ENCODE measurements around the gene ESPNL. TPM values are rescaled to one million over a fixed set of nuclear protein-coding genes. Genes with fewer than 3 reads are reported as not detected.

ESPNL gene
- total and polyA plus RNA-seq, 9 of the 15 experiments (the other 6 are each of a cell fraction or from before 2014, with no cell fraction given), result 0.03 to 0.09 (median 0.05) TPM; not detected in 3

DNA sequence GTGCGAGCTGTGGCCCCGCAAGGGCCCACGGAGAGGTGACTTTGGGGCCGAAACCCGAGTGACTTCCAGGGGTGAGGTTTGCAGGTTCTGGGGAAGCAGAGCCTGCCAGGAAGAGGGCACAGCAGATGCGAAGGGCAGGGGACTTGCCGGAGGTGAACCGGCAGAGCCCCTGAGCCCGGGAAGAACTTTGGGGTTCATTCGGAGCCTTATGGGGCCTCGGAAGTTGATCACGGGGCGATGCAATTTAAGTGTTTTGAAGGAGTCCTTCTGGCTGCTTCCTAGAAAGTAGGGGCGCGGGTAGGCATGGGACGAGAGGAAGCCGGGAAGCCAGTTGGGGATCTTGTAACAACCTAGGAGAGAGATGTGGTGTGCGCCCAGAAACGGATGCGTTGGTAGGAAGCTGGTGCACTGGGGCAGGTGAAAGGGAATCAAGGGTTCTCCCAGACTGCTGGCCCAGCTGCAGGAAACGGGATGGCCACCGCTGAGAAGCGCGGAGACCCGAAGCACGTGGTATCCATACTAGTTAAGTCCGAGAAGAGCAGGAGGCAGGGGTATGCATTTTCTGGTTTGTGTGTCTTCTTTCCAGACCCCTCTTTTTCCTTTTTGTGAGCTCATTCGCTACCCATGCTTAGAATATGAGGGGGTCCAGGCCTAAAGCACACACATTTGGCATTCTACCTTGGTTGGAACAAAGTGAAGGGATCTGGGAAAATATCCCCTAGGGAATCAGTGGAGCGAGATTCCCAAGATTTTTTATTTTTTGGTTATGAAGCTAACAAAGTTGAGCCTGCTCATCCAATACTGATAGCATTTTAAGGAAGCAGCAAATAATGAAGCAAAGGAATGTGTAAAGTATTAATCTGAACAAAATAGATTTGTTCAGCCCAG lies 38.6 kb upstream of the ESPNL start (continued):
- TF ChIP-seq, protein P1, sequence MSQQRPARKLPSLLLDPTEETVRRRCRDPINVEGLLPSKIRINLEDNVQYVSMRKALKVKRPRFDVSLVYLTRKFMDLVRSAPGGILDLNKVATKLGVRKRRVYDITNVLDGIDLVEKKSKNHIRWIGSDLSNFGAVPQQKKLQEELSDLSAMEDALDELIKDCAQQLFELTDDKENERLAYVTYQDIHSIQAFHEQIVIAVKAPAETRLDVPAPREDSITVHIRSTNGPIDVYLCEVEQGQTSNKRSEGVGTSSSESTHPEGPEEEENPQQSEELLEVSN (IDR thresholded peaks at IDR 0.05; ENCODE audit: borderline replicate concordance in 1 of 2, extremely low read depth in 1 of 2, insufficient read depth in 1 of 2, insufficient read length in 1 of 2, low read depth in 1 of 2, low read length in 1 of 2, poor library complexity in 1 of 2, severe bottlenecking in 1 of 2), result peak in 1 of 2 experiments; percentile 36
- TF ChIP-seq MAFK (IDR thresholded peaks at IDR 0.05; ENCODE audit: low read length), result no peak
- no peak for TF ChIP-seq ZKSCAN3 (CRISPR knock-in tag; IDR thresholded peaks at IDR 0.05)
- 0 out of 2 replicates have a peak, but pooled peaks have one; percentile 44 for TF ChIP-seq ZNF644 (tag; IDR thresholded peaks at IDR 0.05; ENCODE audit: low read depth)
- no peak for TF ChIP-seq AFF4 (CRISPR knock-in tag; IDR thresholded peaks at IDR 0.05)
- no peak for TF ChIP-seq ZNF41 (CRISPR knock-in tag; conservative IDR thresholded peaks at IDR 0.05)
- no peak for TF ChIP-seq ESRRA (IDR thresholded peaks at IDR 0.05; ENCODE audit: borderline replicate concordance, low read depth)
- no peak for TF ChIP-seq ZNF717 (CRISPR knock-in tag; IDR thresholded peaks at IDR 0.05)
- no peak for TF ChIP-seq TOE1 (IDR thresholded peaks at IDR 0.05; ENCODE audit: borderline replicate concordance)
- TF ChIP-seq TOE1 (CRISPR knock-in tag; IDR thresholded peaks at IDR 0.05; ENCODE audit: borderline replicate concordance, low read depth), result no peak
- TF ChIP-seq, protein P2, sequence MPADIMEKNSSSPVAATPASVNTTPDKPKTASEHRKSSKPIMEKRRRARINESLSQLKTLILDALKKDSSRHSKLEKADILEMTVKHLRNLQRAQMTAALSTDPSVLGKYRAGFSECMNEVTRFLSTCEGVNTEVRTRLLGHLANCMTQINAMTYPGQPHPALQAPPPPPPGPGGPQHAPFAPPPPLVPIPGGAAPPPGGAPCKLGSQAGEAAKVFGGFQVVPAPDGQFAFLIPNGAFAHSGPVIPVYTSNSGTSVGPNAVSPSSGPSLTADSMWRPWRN (IDR thresholded peaks at IDR 0.05; ENCODE audit: low read depth), result no peak
- TF ChIP-seq, protein P3, sequence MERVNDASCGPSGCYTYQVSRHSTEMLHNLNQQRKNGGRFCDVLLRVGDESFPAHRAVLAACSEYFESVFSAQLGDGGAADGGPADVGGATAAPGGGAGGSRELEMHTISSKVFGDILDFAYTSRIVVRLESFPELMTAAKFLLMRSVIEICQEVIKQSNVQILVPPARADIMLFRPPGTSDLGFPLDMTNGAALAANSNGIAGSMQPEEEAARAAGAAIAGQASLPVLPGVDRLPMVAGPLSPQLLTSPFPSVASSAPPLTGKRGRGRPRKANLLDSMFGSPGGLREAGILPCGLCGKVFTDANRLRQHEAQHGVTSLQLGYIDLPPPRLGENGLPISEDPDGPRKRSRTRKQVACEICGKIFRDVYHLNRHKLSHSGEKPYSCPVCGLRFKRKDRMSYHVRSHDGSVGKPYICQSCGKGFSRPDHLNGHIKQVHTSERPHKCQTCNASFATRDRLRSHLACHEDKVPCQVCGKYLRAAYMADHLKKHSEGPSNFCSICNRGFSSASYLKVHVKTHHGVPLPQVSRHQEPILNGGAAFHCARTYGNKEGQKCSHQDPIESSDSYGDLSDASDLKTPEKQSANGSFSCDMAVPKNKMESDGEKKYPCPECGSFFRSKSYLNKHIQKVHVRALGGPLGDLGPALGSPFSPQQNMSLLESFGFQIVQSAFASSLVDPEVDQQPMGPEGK (CRISPR knock-in tag; IDR thresholded peaks at IDR 0.05; ENCODE audit: borderline replicate concordance), result no peak
- TF ChIP-seq ZNF655 (CRISPR knock-in tag; IDR thresholded peaks at IDR 0.05), result no peak
- TF ChIP-seq MYC (IDR thresholded peaks at IDR 0.05; ENCODE audit: low read depth, low read length), result peak; percentile 76
- TF ChIP-seq MYC (CRISPR knock-in tag; IDR thresholded peaks at IDR 0.05; ENCODE audit: borderline replicate concordance, low read depth), result no peak
